Thoracic aorta (tissue), 2 donors: ENCODE measurements around the gene GALP. TPM values are rescaled to one million over a fixed set of nuclear protein-coding genes. Genes with fewer than 3 reads are reported as not detected.
"Not testable (repeated sequence)": the region's sequence is repeated elsewhere in the genome, so short reads cannot be mapped to it uniquely, and the experiment has no call there.

ENCODE experiments used
- ATAC-seq: fragments of 150-250 bp; one replicate; pipeline ENCODE4 v1.8.0; 2017; ENCODE audit warnings: low read depth; ENCODE audit not compliant: insufficient number of reproducible peaks, low FRiP score
- DNase-seq: peaks from one replicate; pipeline ENCODE4 v3.0.0-alpha.2; 2020; ENCODE audit warnings: low spot score
- H3K27ac ChIP-seq, 2 donors: fragments of 200-600 bp; sonication (generic); 1 replicate in 1 of 2; 2 replicates in 1 of 2; pipeline ENCODE4 v1.5.1; 2016; ENCODE audit warnings: mild to moderate bottlenecking in 2 of 2, moderate library complexity in 2 of 2
- H3K27me3 ChIP-seq: fragments of 200-600 bp; sonication (generic); replicated peaks from 2 replicates; pipeline ENCODE4 v1.6.0; 2016; ENCODE audit warnings: mild to moderate bottlenecking; ENCODE audit not compliant: insufficient read depth
- H3K36me3 ChIP-seq: fragments of 200-600 bp; sonication (generic); one replicate; pipeline ENCODE4 v1.5.1; 2016
- H3K4me1 ChIP-seq, 2 donors: fragments of 200-600 bp; sonication (generic); 1 replicate in 1 of 2; 2 replicates in 1 of 2; pipeline versions ENCODE4 v1.5.1 to v1.6.0; 2016; ENCODE audit warnings: low read depth in 2 of 2, mild to moderate bottlenecking in 1 of 2; ENCODE audit not compliant: control insufficient read depth in 1 of 2
- H3K4me3 ChIP-seq: fragments of 200-600 bp; sonication (generic); 2 replicates; pipeline ENCODE4 v1.5.1; 2016; ENCODE audit warnings: mild to moderate bottlenecking
- H3K9me3 ChIP-seq: fragments of 200-600 bp; sonication (generic); 2 replicates; pipeline ENCODE4 v1.5.1; 2016
- CTCF ChIP-seq: fragments of 200-600 bp; sonication (generic); IDR thresholded peaks from one replicate; pipeline ENCODE4 v1.5.1; 2019; ENCODE audit warnings: antibody characterized with exemption
- total RNA-seq, 2 donors: library from RNA; depleted of rRNA; stranded (reverse); fragments of >200 nt; gene quantifications; one replicate each; pipeline versions ENCODE4 v1.1.0 to v1.2.3, GENCODE V29; 2016

GALP gene
- total RNA-seq, 2 donors from 2014 or later = not detected

- DNase-seq = no peak
- H3K4me1 ChIP-seq = peaks cover 1 to 10% of the 10 kb centered on the region in 2 donors
- H3K9me3 ChIP-seq = no peaks in the 10 kb centered on the region
- no peak overlapping the region for H3K4me3 ChIP-seq
- H3K27me3 ChIP-seq = no peaks in the 10 kb centered on the region
- ATAC-seq = no peak
- no peak for TF ChIP-seq CTCF
- H3K36me3 ChIP-seq = peaks cover 12% of the 10 kb centered on the region
- H3K27ac ChIP-seq = no peak overlapping the region
Observed at GRCh38 chr19:56147307-56147706, 28.5 kb upstream of the GALP start.

- DNase-seq (no peak), ATAC-seq (no peak)
- TF ChIP-seq CTCF = no peak
- no peak overlapping the region for H3K27ac ChIP-seq
- no peaks in the 10 kb centered on the region for H3K9me3 ChIP-seq
- H3K27me3 ChIP-seq = no peaks in the 10 kb centered on the region
- peaks cover 0 to 2% of the 10 kb centered on the region in 2 donors for H3K4me1 ChIP-seq
- no peak overlapping the region for H3K4me3 ChIP-seq
- H3K36me3 ChIP-seq = peaks cover 12% of the 10 kb centered on the region
Observed at GRCh38 chr19:56148096-56148495, 27.7 kb upstream of the GALP start.

GRCh38 chr19:56148955-56149655, 26.7 kb upstream of the GALP start:
- not testable (repeated sequence) for DNase-seq, ATAC-seq, H3K9me3 ChIP-seq, H3K4me1 ChIP-seq, H3K27me3 ChIP-seq, H3K4me3 ChIP-seq, H3K27ac ChIP-seq
- peaks cover 12% of the 10 kb centered on the region for H3K36me3 ChIP-seq

- DNase-seq = no peak
- H3K9me3 ChIP-seq = no peaks in the 10 kb centered on the region
- ATAC-seq = no peak
- TF ChIP-seq CTCF = no peak
- H3K27ac ChIP-seq = no peak overlapping the region
- peaks cover 12% of the 10 kb centered on the region for H3K36me3 ChIP-seq
- H3K4me3 ChIP-seq = no peak overlapping the region
- H3K27me3 ChIP-seq = no peaks in the 10 kb centered on the region
- no peaks in the 10 kb centered on the region for H3K4me1 ChIP-seq
Observed at GRCh38 chr19:56149656-56150038, 26.2 kb upstream of the GALP start.

- H3K4me3 ChIP-seq = no peak overlapping the region
- no peaks in the 10 kb centered on the region for H3K4me1 ChIP-seq
- peaks cover 12% of the 10 kb centered on the region for H3K36me3 ChIP-seq
- no peaks in the 10 kb centered on the region for H3K27me3 ChIP-seq
- H3K27ac ChIP-seq = no peak overlapping the region
- no peak for DNase-seq
- no peak for ATAC-seq
- TF ChIP-seq CTCF = no peak
- no peaks in the 10 kb centered on the region for H3K9me3 ChIP-seq
Observed at GRCh38 chr19:56150358-56150757, 25.4 kb upstream of the GALP start.

- no peaks in the 10 kb centered on the region for H3K9me3 ChIP-seq
- H3K36me3 ChIP-seq = peaks cover 11% of the 10 kb centered on the region
- no peaks in the 10 kb centered on the region for H3K27me3 ChIP-seq
- no peaks in the 10 kb centered on the region for H3K4me1 ChIP-seq
- no peak overlapping the region for H3K27ac ChIP-seq
- H3K4me3 ChIP-seq = no peak overlapping the region
- ATAC-seq = no peak
- TF ChIP-seq CTCF = no peak
- DNase-seq = no peak
Observed at GRCh38 chr19:56152644-56153043, 23.2 kb upstream of the GALP start.
